HG03521 (cell line): ENCODE data around the gene EPS8.

ENCODE experiments used
- ATAC-seq: cut with Tn5 transposase; IDR thresholded peaks from one replicate; pipeline ENCODE4 v1.9.1; 2021; ENCODE audit warnings: mild to moderate bottlenecking, moderate library complexity; ENCODE audit not compliant: unreplicated experiment

The EPS8 gene

GRCh38 chr12:15613981-15614380 lies 175.2 kb downstream of the EPS8 start:
- no peak for ATAC-seq

DNA sequence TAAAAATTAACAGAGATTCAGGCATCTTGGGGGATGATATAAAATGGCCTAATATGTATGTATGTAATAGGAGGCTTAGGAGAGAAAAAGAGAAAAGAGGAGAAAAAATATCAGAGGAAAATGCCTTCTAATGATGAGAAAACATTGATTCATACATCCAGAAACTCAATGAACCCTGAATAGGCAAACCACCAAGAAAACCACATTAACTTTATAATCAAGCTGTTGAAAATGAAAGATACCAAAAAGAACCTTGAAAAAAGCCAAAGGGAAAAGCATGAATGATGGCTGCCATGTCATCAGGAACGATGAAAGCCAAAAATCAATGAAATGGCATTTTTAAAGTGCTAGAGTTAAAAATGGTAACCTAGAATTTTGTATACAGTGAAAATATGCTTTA lies 180.2 kb downstream of the EPS8 start:
- no peak for ATAC-seq

DNA sequence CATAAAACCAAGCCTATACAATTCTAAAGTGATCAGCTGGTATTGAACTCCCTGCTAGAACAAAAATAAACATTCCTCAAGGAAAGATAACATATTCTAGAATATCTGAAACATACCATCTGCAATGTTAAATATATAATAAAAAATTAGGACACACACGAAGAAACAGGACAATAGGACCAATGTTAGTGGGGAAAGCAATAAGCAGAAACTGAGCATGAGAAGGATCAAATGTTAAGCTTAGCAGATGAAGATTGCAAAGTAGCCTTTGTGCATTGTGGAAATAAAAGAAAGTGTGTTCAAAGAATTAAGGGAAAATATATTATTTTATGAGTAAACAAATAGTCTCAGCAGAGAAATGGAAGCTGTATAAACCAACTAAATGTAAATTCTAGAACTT lies 180.8 kb downstream of the EPS8 start:
- no peak for ATAC-seq

- no peak for ATAC-seq
These were observed 183.2 kb downstream of the EPS8 start for GRCh38 chr12:15605881-15606590.

DNA sequence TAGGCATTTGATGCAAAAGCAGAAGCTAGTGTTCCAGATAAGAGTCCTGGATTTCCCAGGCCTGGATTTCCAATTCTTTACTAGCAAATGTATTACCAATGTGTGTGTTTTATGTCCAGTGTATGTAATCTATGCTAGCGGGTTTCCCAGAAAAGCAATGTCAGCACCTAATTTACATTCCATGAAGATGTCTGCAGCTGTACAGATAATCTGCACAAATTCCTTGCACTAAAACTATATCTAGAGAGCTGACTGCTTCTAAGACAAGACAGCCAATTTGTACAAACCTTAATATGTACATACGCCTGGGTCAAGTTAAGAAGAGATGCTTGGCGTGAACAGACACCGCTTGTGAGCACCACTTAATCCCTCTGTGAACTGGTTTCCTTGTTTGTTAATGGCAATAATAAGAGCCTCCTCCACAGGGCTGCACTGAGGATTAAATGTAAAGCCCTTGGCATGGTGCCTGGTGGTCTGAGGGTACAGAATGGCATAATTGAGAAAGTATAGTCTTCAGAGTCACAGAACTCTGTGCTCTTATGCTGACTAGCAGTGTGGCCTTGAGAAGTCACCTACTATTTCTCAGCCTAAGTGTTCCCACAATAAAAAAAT lies 185.6 kb downstream of the EPS8 start:
- no peak for ATAC-seq

DNA sequence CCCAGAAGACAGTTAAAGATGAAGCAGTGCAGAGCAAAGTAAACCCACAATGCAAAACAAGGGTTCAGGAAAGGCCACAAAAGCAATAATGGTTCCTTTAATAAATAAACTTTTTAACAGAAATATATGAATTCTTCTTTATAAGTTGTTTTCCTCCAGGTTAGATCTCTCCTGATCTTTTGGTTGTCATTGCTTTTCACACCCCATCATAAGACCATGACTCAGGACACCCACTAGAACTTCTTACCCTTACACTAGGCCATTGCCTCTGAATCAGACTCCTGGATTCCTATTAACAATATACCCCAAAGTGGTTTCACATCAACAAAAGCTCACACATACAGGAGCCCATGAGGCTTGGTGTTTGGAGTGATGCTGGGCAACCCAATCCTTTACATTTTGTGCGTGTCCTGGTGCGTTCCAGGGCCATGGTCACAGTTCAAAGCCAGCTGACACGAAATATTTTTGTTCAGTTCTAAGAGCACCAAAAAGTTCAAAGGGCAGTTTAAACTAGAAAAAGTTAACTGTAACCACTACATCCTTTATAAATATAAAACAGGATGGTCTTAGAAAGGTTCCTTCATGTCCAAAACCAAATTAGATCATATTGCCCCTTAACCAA lies 187.0 kb downstream of the EPS8 start:
- ATAC-seq = no peak

DNA sequence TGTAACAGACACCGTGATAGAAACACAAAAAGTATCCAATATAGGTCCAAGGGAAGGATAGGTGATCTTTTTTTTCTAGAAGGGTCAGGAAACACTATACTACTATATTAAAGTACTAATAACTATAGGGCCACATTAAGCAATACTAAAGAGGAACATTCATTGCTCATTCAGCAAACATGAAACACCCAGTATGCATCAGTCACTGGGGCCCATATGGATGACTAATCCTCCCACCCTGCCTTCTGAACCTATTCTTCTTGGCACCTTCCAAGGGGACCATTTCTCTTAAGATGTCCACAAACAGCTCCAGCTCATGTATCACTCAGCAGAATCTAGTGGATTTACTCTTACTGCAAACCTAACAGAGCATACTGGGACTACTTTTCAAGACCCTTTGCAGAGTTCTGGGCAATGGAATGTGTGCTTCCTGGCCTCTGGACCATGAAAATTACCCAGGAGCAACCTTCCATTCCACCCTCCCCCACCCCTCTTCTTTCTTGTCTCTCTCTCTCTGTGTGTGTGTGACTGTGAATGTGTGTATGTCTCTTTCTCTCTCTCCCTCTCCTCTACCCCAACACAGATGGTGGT lies 187.9 kb downstream of the EPS8 start:
- no peak for ATAC-seq

GRCh38 chr12:15600223-15600935 lies 188.8 kb downstream of the EPS8 start:
- no peak for ATAC-seq

GRCh38 chr12:15599266-15600037 lies 189.7 kb downstream of the EPS8 start:
- ATAC-seq = no peak

GRCh38 chr12:15597125-15597830 lies 191.9 kb downstream of the EPS8 start:
- ATAC-seq = no peak

DNA sequence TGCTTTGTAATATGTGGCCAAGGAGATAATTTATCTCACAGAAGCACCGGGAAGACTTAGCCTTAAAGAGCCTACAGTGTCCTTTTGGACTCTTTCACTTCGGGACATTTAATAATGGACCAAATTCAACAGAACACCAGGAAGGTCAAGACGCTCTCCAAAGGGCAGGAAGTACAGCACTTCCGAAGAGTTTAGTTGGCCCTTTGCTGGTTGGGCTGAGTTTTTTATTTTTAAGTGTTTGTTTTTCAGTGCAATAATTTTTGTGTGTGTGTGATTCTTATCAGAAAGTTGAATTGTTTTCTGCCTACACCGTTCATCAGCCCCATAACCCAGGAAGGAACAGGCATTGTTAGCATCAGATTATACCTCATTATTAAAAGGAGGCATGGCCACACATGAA lies 193.0 kb downstream of the EPS8 start:
- no peak for ATAC-seq

GRCh38 chr12:15592934-15593333 lies 196.3 kb downstream of the EPS8 start:
- no peak for ATAC-seq

DNA sequence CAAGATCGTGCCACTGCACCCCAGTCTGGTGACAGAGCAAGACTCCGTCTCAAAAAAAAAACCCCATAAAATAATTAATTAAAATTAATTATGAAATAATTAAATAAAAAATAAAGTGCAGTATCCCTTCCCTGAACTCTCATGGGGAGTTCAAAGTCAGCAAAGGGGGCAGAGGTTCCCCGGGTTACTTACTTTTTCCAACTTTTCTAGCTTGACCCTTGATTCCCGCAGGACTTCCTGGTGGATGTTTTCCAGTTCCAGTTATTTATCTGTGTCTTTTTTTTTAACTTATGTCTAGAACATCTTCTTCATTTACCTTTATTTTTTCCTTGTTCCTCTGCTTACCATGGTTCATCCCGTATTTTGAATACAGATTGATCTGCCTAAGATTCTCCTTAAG lies 197.4 kb downstream of the EPS8 start:
- ATAC-seq = no peak

- ATAC-seq = peak; percentile 92
These were observed 198.9 kb downstream of the EPS8 start for GRCh38 chr12:15590180-15590826.

GRCh38 chr12:15589328-15590032 lies 199.7 kb downstream of the EPS8 start:
- no peak for ATAC-seq

DNA sequence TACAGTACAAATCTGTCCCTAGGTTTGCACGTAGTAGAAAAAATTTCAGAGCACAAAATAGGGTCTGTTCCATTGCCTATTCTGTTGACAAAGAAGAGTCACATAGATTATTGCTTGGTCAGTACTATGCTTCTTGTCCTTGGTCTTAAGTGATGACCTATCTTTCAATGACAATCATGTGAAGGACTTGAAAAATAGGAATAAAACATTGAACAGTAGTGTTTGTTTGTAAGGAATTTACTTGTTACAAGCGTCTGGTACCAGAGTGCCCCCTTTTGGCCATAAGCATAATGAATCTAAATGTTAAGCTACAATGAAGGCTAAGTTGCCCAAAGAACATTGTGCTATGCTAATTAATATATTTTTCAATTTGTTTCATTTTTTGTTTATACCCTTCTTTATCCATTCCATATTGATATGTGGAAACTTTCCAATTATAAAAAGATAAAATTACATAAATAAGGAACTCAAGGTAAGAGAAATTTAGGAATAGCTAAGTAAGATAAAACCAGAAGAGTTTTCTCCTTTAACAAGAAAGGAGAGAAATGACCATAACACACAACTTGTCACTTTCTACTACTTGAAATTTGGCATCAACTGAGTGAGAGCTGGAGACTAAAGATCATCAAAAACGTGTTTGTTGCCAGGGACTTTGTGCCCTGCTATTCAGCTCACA lies 204.7 kb downstream of the EPS8 start:
- ATAC-seq = no peak

DNA sequence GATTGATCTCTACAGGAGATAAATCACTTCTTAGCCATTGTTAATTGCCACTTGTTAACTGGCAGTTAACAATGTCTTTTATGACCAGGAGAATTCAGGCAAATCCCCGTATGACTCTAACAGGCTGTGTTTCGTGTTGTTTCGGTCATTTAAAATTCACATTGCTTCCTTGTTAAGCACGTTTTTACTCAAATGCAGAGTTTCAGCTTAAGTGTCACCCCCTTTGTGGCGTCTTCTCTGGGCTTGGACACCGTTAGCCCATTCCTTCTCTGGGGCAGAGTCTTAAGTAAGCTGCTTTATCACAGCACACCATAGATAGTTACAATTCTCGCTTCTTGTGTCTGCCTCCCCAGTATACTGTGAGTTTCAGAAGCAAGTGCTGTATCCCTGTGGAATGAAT lies 205.4 kb downstream of the EPS8 start:
- ATAC-seq = no peak

DNA sequence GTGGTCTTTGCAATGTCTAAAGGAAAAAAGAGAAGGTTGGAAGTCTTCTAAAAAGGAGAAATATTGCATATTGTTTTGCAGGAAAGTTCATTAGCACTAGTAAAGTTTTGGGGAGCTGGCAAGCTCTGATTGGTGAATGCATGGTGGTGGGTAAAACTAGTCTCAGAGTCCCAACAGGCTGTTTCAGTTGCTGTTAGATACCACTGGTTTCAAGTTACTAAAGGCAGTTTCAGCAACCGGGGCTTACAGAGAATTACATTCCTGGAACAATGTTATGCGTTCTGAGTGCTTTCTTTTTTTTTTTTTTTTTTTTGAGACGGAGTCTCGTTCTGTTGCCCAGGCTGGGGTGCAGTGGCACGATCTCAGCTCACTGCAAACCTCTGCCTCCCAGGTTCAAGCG lies 208.2 kb downstream of the EPS8 start:
- no peak for ATAC-seq
